Measurements from ENCODE around the gene PLPP1.

PLPP1 gene

GRCh38 chr5:55534436-55535198 is at the start of gene PLPP1:
Gene PLPP1, minus strand, starts transcription at chr5:55534964. Its CDS starts 335 bp downstream, at chr5:55534629.
- peak; percentile 83 for DNase-seq (ENCODE audit: low spot score)

- DNase-seq (ENCODE audit: low spot score) = no peak
Observed at GRCh38 chr5:55583578-55583977, 48.8 kb upstream of the PLPP1 start.

GRCh38 chr5:55582256-55582655 is 47.5 kb upstream of the PLPP1 start:
- DNase-seq (ENCODE audit: low spot score) = no peak

- DNase-seq (ENCODE audit: low spot score) = no peak
Observed at GRCh38 chr5:55580042-55580441, 45.3 kb upstream of the PLPP1 start.

GRCh38 chr5:55578771-55579170 is 44.0 kb upstream of the PLPP1 start:
- DNase-seq (ENCODE audit: low spot score) = no peak

- no peak for DNase-seq (ENCODE audit: low spot score)
Observed at GRCh38 chr5:55577353-55578060, 42.7 kb upstream of the PLPP1 start.

GRCh38 chr5:55576661-55577060 is 41.9 kb upstream of the PLPP1 start:
- DNase-seq (ENCODE audit: low spot score) = no peak

GRCh38 chr5:55575815-55576583 is 41.2 kb upstream of the PLPP1 start:
- DNase-seq (ENCODE audit: low spot score) = no peak

GRCh38 chr5:55572600-55572999 is 37.8 kb upstream of the PLPP1 start:
- DNase-seq (ENCODE audit: low spot score) = no peak

- no peak for DNase-seq (ENCODE audit: low spot score)
Observed at GRCh38 chr5:55572020-55572419, 37.3 kb upstream of the PLPP1 start.

GRCh38 chr5:55570570-55570969 is 35.8 kb upstream of the PLPP1 start:
- DNase-seq (ENCODE audit: low spot score) = no peak

- no peak for DNase-seq (ENCODE audit: low spot score)
Observed at GRCh38 chr5:55570026-55570425, 35.3 kb upstream of the PLPP1 start.

GRCh38 chr5:55569513-55569865 is 34.7 kb upstream of the PLPP1 start:
- no peak for DNase-seq (ENCODE audit: low spot score)

- no peak for DNase-seq (ENCODE audit: low spot score)
Observed at GRCh38 chr5:55568654-55569512, 34.1 kb upstream of the PLPP1 start.

GRCh38 chr5:55564721-55565120 is 30.0 kb upstream of the PLPP1 start:
- no peak for DNase-seq (ENCODE audit: low spot score)

GRCh38 chr5:55558484-55558883 is 23.7 kb upstream of the PLPP1 start:
- no peak for DNase-seq (ENCODE audit: low spot score)

GRCh38 chr5:55557123-55557522 is 22.4 kb upstream of the PLPP1 start:
- no peak for DNase-seq (ENCODE audit: low spot score)

GRCh38 chr5:55554585-55555202 is 19.9 kb upstream of the PLPP1 start:
- no peak for DNase-seq (ENCODE audit: low spot score)

- no peak for DNase-seq (ENCODE audit: low spot score)
Observed at GRCh38 chr5:55551904-55552303, 17.1 kb upstream of the PLPP1 start.

GRCh38 chr5:55551358-55551757 is 16.6 kb upstream of the PLPP1 start:
- no peak for DNase-seq (ENCODE audit: low spot score)

- DNase-seq (ENCODE audit: low spot score) = no peak
Observed at GRCh38 chr5:55547781-55548180, 13.0 kb upstream of the PLPP1 start.

Measured in CD4-positive, alpha-beta T cell treated with Interleukin-6 at 100 ng/mL for 8 hours (primary cell).